PC-9 (cell line): ENCODE results near the gene COL23A1. TPM values are rescaled to one million over a fixed set of nuclear protein-coding genes. Genes with fewer than 3 reads are reported as not detected.

Experiments used
- BruUV-seq: library from RNA; stranded (reverse); fragments of 400-500 nt; replicated peaks from 2 replicates; lab custom pipeline; 2021; lab: Mats Ljungman, UMichigan
- CTCF ChIA-PET: fragments of 300-600 bp; sonication (Branson Sonifier 250); formaldehyde crosslinking; loops from one replicate; lab custom pipeline; 2022; ENCODE audit warnings: antibody characterized with exemption; lab: Charles Lee
- POLR2A ChIA-PET: fragments of 300-600 bp; sonication (Branson Sonifier 250); formaldehyde crosslinking; loops from one replicate; lab custom pipeline; 2022; ENCODE audit warnings: antibody characterized with exemption; ENCODE audit not compliant: unreplicated experiment; lab: Charles Lee
- DNase-seq, 2 experiments: peaks; one replicate each; pipeline versions ENCODE4 v3.0.0 to v3.0.0-alpha.2; 2015 to 2022; ENCODE audit warnings: mixed read lengths in 1 of 2
- H2AFZ ChIP-seq: fragments of 200-600 bp; sonication (generic); 2 replicates; pipeline ENCODE4 v1.8.1; 2017; ENCODE audit warnings: antibody characterized with exemption
- H3F3A ChIP-seq: fragments of 200-600 bp; sonication (generic); 2 replicates; pipeline ENCODE4 v1.8.1; 2017; ENCODE audit warnings: antibody characterized with exemption, mild to moderate bottlenecking, low read depth; ENCODE audit not compliant: insufficient read depth
- H3K27ac ChIP-seq: fragments of 200-600 bp; sonication (generic); 2 replicates; pipeline ENCODE4 v1.6.1; 2016; ENCODE audit warnings: mixed run types
- H3K27me3 ChIP-seq: fragments of 200-600 bp; sonication (generic); 2 replicates; pipeline ENCODE4 v1.6.1; 2016; ENCODE audit warnings: low read depth, mixed run types; ENCODE audit not compliant: insufficient read depth
- H3K36me3 ChIP-seq: fragments of 200-600 bp; sonication (generic); 2 replicates; pipeline ENCODE4 v1.6.1; 2016; ENCODE audit warnings: low read depth, mixed run types
- H3K4me1 ChIP-seq: fragments of 200-600 bp; sonication (generic); replicated peaks from 2 replicates; pipeline ENCODE4 v1.6.1; 2016; ENCODE audit warnings: mixed run types; ENCODE audit not compliant: insufficient read depth
- H3K4me2 ChIP-seq: fragments of 200-600 bp; sonication (generic); 2 replicates; pipeline ENCODE4 v1.6.1; 2017; ENCODE audit warnings: mixed run types
- H3K4me3 ChIP-seq: fragments of 200-600 bp; sonication (generic); 2 replicates; pipeline ENCODE4 v1.6.1; 2016; ENCODE audit warnings: mixed run types
- H3K79me2 ChIP-seq: fragments of 200-600 bp; sonication (generic); 2 replicates; pipeline ENCODE4 v1.6.1; 2017; ENCODE audit warnings: low read depth, mixed run types
- H3K9me2 ChIP-seq: fragments of 200-600 bp; sonication (generic); 2 replicates; pipeline ENCODE4 v1.8.1; 2017; ENCODE audit warnings: mild to moderate bottlenecking; ENCODE audit not compliant: insufficient read depth
- H3K9me3 ChIP-seq: fragments of 200-600 bp; sonication (generic); 2 replicates; pipeline ENCODE4 v1.8.1; 2016; ENCODE audit warnings: low read depth; ENCODE audit not compliant: insufficient read depth
- H4K20me1 ChIP-seq: fragments of 200-600 bp; sonication (generic); 2 replicates; pipeline ENCODE4 v1.8.1; 2017; ENCODE audit not compliant: insufficient read depth
- CTCF ChIP-seq: fragments of 200-600 bp; sonication (generic); conservative IDR thresholded peaks from 2 replicates; pipeline ENCODE4 v1.6.1; 2017; ENCODE audit warnings: mixed run types, antibody characterized with exemption, mild to moderate bottlenecking, moderate library complexity
- EZH2 ChIP-seq: fragments of 200-600 bp; sonication (generic); IDR thresholded peaks from 2 replicates; pipeline ENCODE4 v1.8.0; 2017; ENCODE audit warnings: antibody characterized with exemption, low read depth
- intact Hi-C: fragments of 100-400 bp; cut with micrococcal nuclease; formaldehyde crosslinking; loops from one replicate; pipeline ENCODE4 v1.10.0; 2022; ENCODE audit not compliant: unreplicated experiment
- total RNA-seq: library from RNA; stranded (reverse); gene quantifications from 2 replicates; pipeline ENCODE4 v1.2.3, GENCODE V29; 2021

Gene COL23A1
- total RNA-seq, 1 experiment from 2014 or later = not detected

- intact Hi-C loops = no loop called here
- H3K36me3 ChIP-seq = no peaks in the 10 kb centered on the region
- no peaks in the 10 kb centered on the region for H3F3A ChIP-seq
- H3K79me2 ChIP-seq = no peaks in the 10 kb centered on the region
- no peaks in the 10 kb centered on the region for H3K9me2 ChIP-seq
- peaks cover 88% of the 10 kb centered on the region for H3K27me3 ChIP-seq
- no TSS peak for BruUV-seq
- H3K4me3 ChIP-seq = no peak overlapping the region
- CTCF ChIA-PET = no interaction called here
- H3K9me3 ChIP-seq = no peaks in the 10 kb centered on the region
- POLR2A ChIA-PET = no interaction called here
- no peak overlapping the region for H3K4me2 ChIP-seq
- H2AFZ ChIP-seq = no peak overlapping the region
- H4K20me1 ChIP-seq = no peaks in the 10 kb centered on the region
- H3K4me1 ChIP-seq = no peaks in the 10 kb centered on the region
- no peak overlapping the region for H3K27ac ChIP-seq
- no peak for DNase-seq
- TF ChIP-seq CTCF (no peak), EZH2 (no peak)
These were observed 236.7 kb downstream of the COL23A1 start for GRCh38 chr5:178353461-178353860.

DNA sequence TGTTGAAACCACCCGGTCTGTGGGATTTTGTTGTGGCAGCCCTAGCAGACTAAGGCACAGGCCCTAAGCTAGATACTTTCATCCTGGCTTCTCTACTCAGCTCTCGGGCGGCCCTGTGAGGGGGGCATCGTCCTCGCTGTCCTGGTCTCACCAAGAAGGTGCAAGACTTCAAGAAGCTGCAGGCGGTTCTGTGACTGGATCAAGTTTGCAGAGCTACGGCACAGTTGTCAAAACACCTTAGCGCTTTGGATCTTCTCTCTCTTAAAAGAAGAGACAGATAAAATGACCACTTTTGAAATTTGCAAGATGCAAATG lies 238.2 kb downstream of the COL23A1 start:
- POLR2A ChIA-PET = interaction anchor here (0.6 kb wide), 1 partner anchor 48 kb away, joined by 5 read pairs; no protein-coding TSS in a partner anchor

GRCh38 chr5:178351221-178352034 lies 238.8 kb downstream of the COL23A1 start:
- no peaks in the 10 kb centered on the region for H3K9me2 ChIP-seq
- H2AFZ ChIP-seq = no peak overlapping the region
- no peaks in the 10 kb centered on the region for H3F3A ChIP-seq
- no peak overlapping the region for H3K4me2 ChIP-seq
- no peaks in the 10 kb centered on the region for H4K20me1 ChIP-seq
- no peak overlapping the region for H3K27ac ChIP-seq
- H3K27me3 ChIP-seq = peaks cover 95% of the 10 kb centered on the region
- BruUV-seq = no TSS peak
- H3K4me1 ChIP-seq = no peaks in the 10 kb centered on the region
- intact Hi-C loops = no loop called here
- no peaks in the 10 kb centered on the region for H3K36me3 ChIP-seq
- H3K9me3 ChIP-seq = no peaks in the 10 kb centered on the region
- CTCF ChIA-PET = no interaction called here
- no peaks in the 10 kb centered on the region for H3K79me2 ChIP-seq
- no peak for DNase-seq
- POLR2A ChIA-PET = no interaction called here
- no peak for TF ChIP-seq CTCF
- no peak for TF ChIP-seq EZH2
- H3K4me3 ChIP-seq = no peak overlapping the region

More for the DNA sequence above, 238.2 kb downstream of the COL23A1 start:
- no peak for TF ChIP-seq EZH2
- TF ChIP-seq CTCF = no peak
- no peak for DNase-seq
- H3F3A ChIP-seq = no peaks in the 10 kb centered on the region
- H3K27me3 ChIP-seq = peaks cover 95% of the 10 kb centered on the region
- no peaks in the 10 kb centered on the region for H3K9me2 ChIP-seq
- H3K27ac ChIP-seq = no peak overlapping the region
- H3K4me1 ChIP-seq = no peaks in the 10 kb centered on the region
- no peaks in the 10 kb centered on the region for H3K79me2 ChIP-seq
- CTCF ChIA-PET = no interaction called here
- H3K9me3 ChIP-seq = no peaks in the 10 kb centered on the region
- H3K4me3 ChIP-seq = no peak overlapping the region
- H3K4me2 ChIP-seq = no peak overlapping the region
- no peaks in the 10 kb centered on the region for H4K20me1 ChIP-seq
- intact Hi-C loops = no loop called here
- no peak overlapping the region for H2AFZ ChIP-seq
- no peaks in the 10 kb centered on the region for H3K36me3 ChIP-seq
- BruUV-seq = no TSS peak
